ENCODE results near the gene CBR3. TPM values are rescaled to one million over a fixed set of nuclear protein-coding genes. Genes with fewer than 3 reads are reported as not detected.
"Not testable (repeated sequence)": the region's sequence is repeated elsewhere in the genome, so short reads cannot be mapped to it uniquely, and the experiment has no call there.

Gene CBR3
- total and polyA plus RNA-seq, 2 of the 4 experiments (the other 2 are of a cell fraction), result 13.4 to 15.4 TPM

GRCh38 chr21:36144233-36144632 lies 9.4 kb downstream of the CBR3 start:
- DNase-seq; H3K18ac ChIP-seq (ENCODE audit: low read depth, low read length); in situ Hi-C loops (cut with MboI; ENCODE audit: low sequenced_read_pairs); H3K27me3 ChIP-seq (ENCODE audit: control insufficient read depth, insufficient read depth, low read length); H3K9me1 ChIP-seq (ENCODE audit: insufficient read depth, low read length); H3K9ac ChIP-seq (ENCODE audit: low read depth, low read length); H2AFZ ChIP-seq (replicated peaks; ENCODE audit: low read length, poor library complexity); H3K4me1 ChIP-seq (ENCODE audit: control insufficient read depth, insufficient read depth, low read length); POLR2A ChIA-PET (ENCODE audit: unreplicated experiment); H2BK5ac ChIP-seq (ENCODE audit: low read depth, low read length, poor library complexity, severe bottlenecking); H3K79me1 ChIP-seq (ENCODE audit: low read depth in 1 of 2, low read length in 2 of 2); H4K5ac ChIP-seq (ENCODE audit: low read depth, low read length); CTCF ChIA-PET; H2AK9ac ChIP-seq (replicated peaks; ENCODE audit: low read depth, low read length, poor library complexity); H2BK15ac ChIP-seq (ENCODE audit: low read depth, low read length); intact Hi-C loops (cut with micrococcal nuclease); H3K56ac ChIP-seq (ENCODE audit: extremely low read depth, insufficient read depth, low read length); H3K27ac ChIP-seq (ENCODE audit: insufficient read depth, low read length); H3K36me3 ChIP-seq (ENCODE audit: control insufficient read depth, insufficient read depth, low read length); H3K4me3 ChIP-seq (ENCODE audit: insufficient read depth, low read depth, low read length); H2BK20ac ChIP-seq (ENCODE audit: low read depth, low read length); H4K8ac ChIP-seq (ENCODE audit: low read depth in 2 of 2, low read length in 2 of 2); H3K14ac ChIP-seq (replicated peaks; ENCODE audit: low read depth, low read length); H3K9me3 ChIP-seq (ENCODE audit: control insufficient read depth, insufficient read depth, low read length); H2BK120ac ChIP-seq (ENCODE audit: low read depth, low read length); H3K23ac ChIP-seq (ENCODE audit: low read depth, low read length); H4K91ac ChIP-seq (ENCODE audit: insufficient read depth, low read depth, low read length); dilution Hi-C loops (cut with HindIII; ENCODE audit: low sequenced_read_pairs, unreplicated experiment); H3K4ac ChIP-seq (ENCODE audit: low read depth, low read length); H4K20me1 ChIP-seq (ENCODE audit: insufficient read depth, low read length); BruUV-seq (replicated peaks); H2AK5ac ChIP-seq (ENCODE audit: low read depth, low read length); ATAC-seq (ENCODE audit: low read depth); H3K4me2 ChIP-seq (ENCODE audit: low read depth, low read length): not testable (repeated sequence)
- no CpG with 5 or more reads among the region's 6 CpGs for WGBS, 2 experiments (ENCODE audit: extremely low coverage in 2 of 2, insufficient read length in 1 of 2)
